Measurements from ENCODE around the gene HOXC12. TPM values are rescaled to one million over a fixed set of nuclear protein-coding genes. Genes with fewer than 3 reads are reported as not detected.

Gene HOXC12
- polyA plus RNA-seq, 1 of the 3 experiments (the other 2 are of a cell fraction), result not detected

- no peak for TF ChIP-seq NFIC (IDR thresholded peaks at IDR 0.05; ENCODE audit: borderline replicate concordance)
Observed at GRCh38 chr12:53977596-53978445, 23.1 kb downstream of the HOXC12 start (continued).

- H3K4me3 ChIP-seq (ENCODE audit: low read depth in 2 of 2, low read length in 1 of 2), result no peak overlapping the region
- peaks cover 0 to 2% of the 10 kb centered on the region in 2 experiments; a peak in 2 of 4 replicates for H3K4me1 ChIP-seq (ENCODE audit: control insufficient read depth in 1 of 2, insufficient read depth in 2 of 2, low read depth in 1 of 2, low read length in 1 of 2)
- H3K9me2 ChIP-seq, result no peaks in the 10 kb centered on the region
- H3K9ac ChIP-seq, result no peak overlapping the region
- H3F3A ChIP-seq (replicated peaks; ENCODE audit: insufficient read depth), result no peaks in the 10 kb centered on the region
- H3K4me2 ChIP-seq, result no peak overlapping the region
- H3K79me2 ChIP-seq (ENCODE audit: insufficient read depth), result no peaks in the 10 kb centered on the region
- H4K20me1 ChIP-seq (ENCODE audit: insufficient read depth), result no peaks in the 10 kb centered on the region
- H3K27ac ChIP-seq (ENCODE audit: low read depth in 2 of 2, low read length in 1 of 2), result no peak overlapping the region
- H3K9me3 ChIP-seq, result no peaks in the 10 kb centered on the region
- H3K36me3 ChIP-seq (replicated peaks in 1 of 2; ENCODE audit: control insufficient read depth in 1 of 2, insufficient read depth in 2 of 2, low read length in 1 of 2), result no peaks in the 10 kb centered on the region
- 6% methylated on average over 15 of the region's 15 CpGs for WGBS (ENCODE audit: low lambda C conversion rate)
- no peak overlapping the region for H2AFZ ChIP-seq (ENCODE audit: low read depth)
- POLR2A ChIA-PET, result no interaction called here
- DNase-seq, result no peak
- CTCF ChIA-PET, result interaction anchor here (0.6 to 12.7 kb wide), 6 partner anchors 9 to 247 kb away, joined by 3 to 134 read pairs (median 4); partner anchors contain the start of genes HOXC10 and HOXC12
- peaks cover 98% of the 10 kb centered on the region for H3K27me3 ChIP-seq (ENCODE audit: insufficient read depth)
- TF ChIP-seq JUND (IDR thresholded peaks at IDR 0.05), result no peak
Observed at GRCh38 chr12:53978477-53979356, 24.0 kb downstream of the HOXC12 start.

GRCh38 chr12:53980104-53980801 lies 25.6 kb downstream of the HOXC12 start:
- no peak overlapping the region for H3K4me2 ChIP-seq
- no peaks in the 10 kb centered on the region for H3K36me3 ChIP-seq (replicated peaks in 1 of 2; ENCODE audit: control insufficient read depth in 1 of 2, insufficient read depth in 2 of 2, low read length in 1 of 2)
- no peaks in the 10 kb centered on the region for H3K79me2 ChIP-seq (ENCODE audit: insufficient read depth)
- H3K9ac ChIP-seq, result no peak overlapping the region
- H3K9me3 ChIP-seq, result no peaks in the 10 kb centered on the region
- H3K27me3 ChIP-seq (ENCODE audit: insufficient read depth), result peaks cover 93% of the 10 kb centered on the region
- no peak overlapping the region for H3K4me3 ChIP-seq (ENCODE audit: low read depth in 2 of 2, low read length in 1 of 2)
- H3K4me1 ChIP-seq (ENCODE audit: control insufficient read depth in 1 of 2, insufficient read depth in 2 of 2, low read depth in 1 of 2, low read length in 1 of 2), result peaks cover 0 to 3% of the 10 kb centered on the region in 2 experiments; a peak in 2 of 4 replicates
- no peaks in the 10 kb centered on the region for H3K9me2 ChIP-seq
- 39% methylated on average over 7 of the region's 7 CpGs for WGBS (ENCODE audit: low lambda C conversion rate)
- no peaks in the 10 kb centered on the region for H3F3A ChIP-seq (replicated peaks; ENCODE audit: insufficient read depth)
- POLR2A ChIA-PET, result no interaction called here
- CTCF ChIA-PET, result interaction anchor here (1.2 to 2.1 kb wide), 6 partner anchors 10 to 236 kb away, joined by 4 to 8 read pairs (median 6); no protein-coding TSS in a partner anchor
- TF ChIP-seq JUND (IDR thresholded peaks at IDR 0.05) (no peak), PBX3 (IDR thresholded peaks at IDR 0.05) (no peak), TAF1 (IDR thresholded peaks at IDR 0.05; ENCODE audit: borderline replicate concordance, low read depth, low read length) (no peak), NRF1 (IDR thresholded peaks at IDR 0.05; ENCODE audit: low read depth, low read length) (no peak), SMC3 (IDR thresholded peaks at IDR 0.05; ENCODE audit: low read depth, low read length) (no peak), RCOR1 (IDR thresholded peaks at IDR 0.05; ENCODE audit: low read length) (no peak), MEF2A (IDR thresholded peaks at IDR 0.05; ENCODE audit: borderline replicate concordance, low read depth) (no peak), GATA2 (CRISPR knock-in tag; IDR thresholded peaks at IDR 0.05) (no peak), CTCF (IDR thresholded peaks at IDR 0.05) (no peak)
- no peaks in the 10 kb centered on the region for H4K20me1 ChIP-seq (ENCODE audit: insufficient read depth)
- DNase-seq, result no peak
- no peak overlapping the region for H2AFZ ChIP-seq (ENCODE audit: low read depth)
- H3K27ac ChIP-seq (ENCODE audit: low read depth in 2 of 2, low read length in 1 of 2), result no peak overlapping the region
